Measurements from ENCODE around the gene PPP1R12C.

GRCh38 chr19:55081770-55082019 lies 35.7 kb downstream of the PPP1R12C start:
- TF ChIP-seq, protein P1, sequence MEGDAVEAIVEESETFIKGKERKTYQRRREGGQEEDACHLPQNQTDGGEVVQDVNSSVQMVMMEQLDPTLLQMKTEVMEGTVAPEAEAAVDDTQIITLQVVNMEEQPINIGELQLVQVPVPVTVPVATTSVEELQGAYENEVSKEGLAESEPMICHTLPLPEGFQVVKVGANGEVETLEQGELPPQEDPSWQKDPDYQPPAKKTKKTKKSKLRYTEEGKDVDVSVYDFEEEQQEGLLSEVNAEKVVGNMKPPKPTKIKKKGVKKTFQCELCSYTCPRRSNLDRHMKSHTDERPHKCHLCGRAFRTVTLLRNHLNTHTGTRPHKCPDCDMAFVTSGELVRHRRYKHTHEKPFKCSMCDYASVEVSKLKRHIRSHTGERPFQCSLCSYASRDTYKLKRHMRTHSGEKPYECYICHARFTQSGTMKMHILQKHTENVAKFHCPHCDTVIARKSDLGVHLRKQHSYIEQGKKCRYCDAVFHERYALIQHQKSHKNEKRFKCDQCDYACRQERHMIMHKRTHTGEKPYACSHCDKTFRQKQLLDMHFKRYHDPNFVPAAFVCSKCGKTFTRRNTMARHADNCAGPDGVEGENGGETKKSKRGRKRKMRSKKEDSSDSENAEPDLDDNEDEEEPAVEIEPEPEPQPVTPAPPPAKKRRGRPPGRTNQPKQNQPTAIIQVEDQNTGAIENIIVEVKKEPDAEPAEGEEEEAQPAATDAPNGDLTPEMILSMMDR (IDR thresholded peaks at IDR 0.05): no peak
- TF ChIP-seq EP300 (IDR thresholded peaks at IDR 0.05): no peak
